ENCODE results near the gene RASAL2. TPM values are rescaled to one million over a fixed set of nuclear protein-coding genes. Genes with fewer than 3 reads are reported as not detected.

The RASAL2 gene
- polyA plus RNA-seq, 1 experiment, result 21.4 TPM

DNA sequence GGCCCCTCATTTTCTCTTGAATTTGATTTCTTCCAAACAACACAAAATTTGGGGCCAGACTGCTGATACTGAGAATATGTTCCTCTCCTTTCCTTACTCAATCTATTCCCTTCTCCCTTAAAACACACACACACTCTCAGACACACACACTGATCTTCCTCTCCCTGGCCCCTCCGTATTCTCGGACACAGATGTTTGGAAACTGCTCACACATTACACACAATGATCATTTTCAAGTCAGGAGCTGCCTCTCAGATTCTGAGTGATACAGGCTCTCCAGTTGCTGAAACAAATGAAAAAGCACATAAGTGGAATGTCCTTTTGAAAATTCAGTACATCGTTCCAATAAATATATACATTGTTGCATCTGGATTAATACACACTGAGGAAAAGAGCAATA lies 241.5 kb downstream of the RASAL2 start:
- Histone ChIP-seq H3K4me3 (ENCODE audit: low read depth, low read length) (no peak overlapping the region), H3K27ac (ENCODE audit: low read depth, low read length) (no peak overlapping the region), H3K27me3 (ENCODE audit: control insufficient read depth, insufficient read depth, low read length) (no peaks in the 10 kb centered on the region), H3K9me3 (ENCODE audit: control insufficient read depth, insufficient read depth, low read length) (no peaks in the 10 kb centered on the region)
- no peak for DNase-seq (ENCODE audit: low read depth, low spot score)
- CTCF ChIA-PET, result interaction anchor here (0.7 to 0.8 kb wide), 3 partner anchors 9 to 36 kb away, joined by 3 to 4 read pairs (median 3); no protein-coding TSS in a partner anchor
- TF ChIP-seq CTCF (IDR thresholded peaks at IDR 0.05; ENCODE audit: low read depth, low read length), result no peak
- POLR2A ChIA-PET, result no interaction called here

DNA sequence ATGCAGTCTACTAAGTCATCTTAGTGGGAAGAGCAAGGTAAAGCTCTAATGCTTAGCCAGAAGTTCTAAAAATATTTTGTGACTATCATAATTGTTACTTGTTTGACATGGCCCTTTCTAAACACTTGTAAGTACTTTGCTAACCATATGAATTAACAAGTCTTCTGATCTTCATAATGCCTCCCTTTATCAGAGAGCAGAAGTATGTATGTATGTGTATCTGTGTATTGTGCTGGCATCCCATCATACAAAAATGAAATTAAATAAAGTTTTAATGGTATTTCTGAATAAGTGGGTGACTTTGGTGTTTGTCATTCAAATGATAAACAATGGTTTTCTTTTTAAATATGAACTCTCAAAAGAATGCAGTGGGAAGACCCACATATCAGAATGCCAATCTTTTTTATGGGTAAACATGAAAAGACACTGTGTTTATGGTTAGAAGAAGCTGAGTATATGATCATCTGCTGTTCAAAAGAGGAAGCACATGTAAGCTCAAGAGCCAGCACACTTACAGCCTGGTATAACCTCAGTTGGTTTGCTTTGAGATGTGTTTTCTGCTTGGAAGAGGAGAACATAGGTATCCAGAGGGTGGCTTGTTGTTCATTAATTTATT lies 243.3 kb downstream of the RASAL2 start:
- DNase-seq (ENCODE audit: low read depth, low spot score), result no peak
- H3K9me3 ChIP-seq (ENCODE audit: control insufficient read depth, insufficient read depth, low read length), result no peaks in the 10 kb centered on the region
- POLR2A ChIA-PET, result no interaction called here

GRCh38 chr1:178339834-178340233 lies 245.9 kb downstream of the RASAL2 start:
- DNase-seq (ENCODE audit: low read depth, low spot score), result no peak
- no peaks in the 10 kb centered on the region for H3K27me3 ChIP-seq (ENCODE audit: control insufficient read depth, insufficient read depth, low read length)
- no peak overlapping the region for H3K4me3 ChIP-seq (ENCODE audit: low read depth, low read length)
- ChIA-PET POLR2A (no interaction called here), CTCF (interaction anchor here (0.9 to 1.4 kb wide), 3 partner anchors 29 to 161 kb away, joined by 4 to 6 read pairs (median 4); no protein-coding TSS in a partner anchor)
- no peaks in the 10 kb centered on the region for H3K9me3 ChIP-seq (ENCODE audit: control insufficient read depth, insufficient read depth, low read length)
- no peak overlapping the region for H3K27ac ChIP-seq (ENCODE audit: low read depth, low read length)
- TF ChIP-seq CTCF (IDR thresholded peaks at IDR 0.05; ENCODE audit: low read depth, low read length), result no peak

More for the DNA sequence above, 243.3 kb downstream of the RASAL2 start:
- no peak overlapping the region for H3K27ac ChIP-seq (ENCODE audit: low read depth, low read length)
- H3K27me3 ChIP-seq (ENCODE audit: control insufficient read depth, insufficient read depth, low read length), result no peaks in the 10 kb centered on the region
- no peak for TF ChIP-seq CTCF (IDR thresholded peaks at IDR 0.05; ENCODE audit: low read depth, low read length)
- H3K4me3 ChIP-seq (ENCODE audit: low read depth, low read length), result no peak overlapping the region
- CTCF ChIA-PET, result interaction anchor here (0.8 kb wide), 1 partner anchor 38 kb away, joined by 3 read pairs; no protein-coding TSS in a partner anchor

GRCh38 chr1:178341261-178341956 lies 247.5 kb downstream of the RASAL2 start:
- ChIA-PET CTCF (interaction anchor here (0.6 to 4.9 kb wide), 4 partner anchors 30 to 160 kb away, joined by 3 to 21 read pairs (median 7); no protein-coding TSS in a partner anchor), POLR2A (no interaction called here)
- Histone ChIP-seq H3K27me3 (ENCODE audit: control insufficient read depth, insufficient read depth, low read length) (no peaks in the 10 kb centered on the region), H3K9me3 (ENCODE audit: control insufficient read depth, insufficient read depth, low read length) (no peaks in the 10 kb centered on the region), H3K4me3 (ENCODE audit: low read depth, low read length) (peak overlapping the region; percentile 51), H3K27ac (ENCODE audit: low read depth, low read length) (peak overlapping the region; percentile 58)
- DNase-seq (ENCODE audit: low read depth, low spot score), result peak; percentile 45
- no peak for TF ChIP-seq CTCF (IDR thresholded peaks at IDR 0.05; ENCODE audit: low read depth, low read length)

GRCh38 chr1:178342745-178343144 lies 248.8 kb downstream of the RASAL2 start:
- POLR2A ChIA-PET, result no interaction called here
- CTCF ChIA-PET, result interaction anchor here (1.8 to 4.9 kb wide), 3 partner anchors 31 to 159 kb away, joined by 7 to 21 read pairs (median 9); no protein-coding TSS in a partner anchor
- DNase-seq (ENCODE audit: low read depth, low spot score), result no peak
- no peaks in the 10 kb centered on the region for H3K9me3 ChIP-seq (ENCODE audit: control insufficient read depth, insufficient read depth, low read length)
- H3K27me3 ChIP-seq (ENCODE audit: control insufficient read depth, insufficient read depth, low read length), result no peaks in the 10 kb centered on the region
- no peak overlapping the region for H3K27ac ChIP-seq (ENCODE audit: low read depth, low read length)
- H3K4me3 ChIP-seq (ENCODE audit: low read depth, low read length), result no peak overlapping the region; the same call in 1 of the 2 replicates
- no peak for TF ChIP-seq CTCF (IDR thresholded peaks at IDR 0.05; ENCODE audit: low read depth, low read length)

All from AG04450 (cell line).